SK-N-SH (cell line): ENCODE data around the gene RALGDS.

Source experiments
- CTCF ChIP-seq: fragments of 200-600 bp; sonication (generic); IDR thresholded peaks from 2 replicates; pipeline ENCODE4 v1.6.1; 2017; ENCODE audit warnings: antibody characterized with exemption, mild to moderate bottlenecking, moderate library complexity
- EZH2phosphoT487 ChIP-seq: fragments of 200-600 bp; sonication (generic); IDR thresholded peaks from 2 replicates; pipeline ENCODE4 v1.6.1; 2017; ENCODE audit warnings: low read depth, mixed run types, mild to moderate bottlenecking, antibody characterized with exemption, moderate library complexity, borderline replicate concordance
- FOXM1 ChIP-seq: IDR thresholded peaks from 2 replicates; pipeline ENCODE4 v1.4.0; 2012; ENCODE audit warnings: low read depth, mild to moderate bottlenecking
- GABPA ChIP-seq: IDR thresholded peaks from 2 replicates; pipeline ENCODE4 v1.4.0; 2012; ENCODE audit warnings: low read depth, mild to moderate bottlenecking
- MAX ChIP-seq: IDR thresholded peaks from 2 replicates; pipeline ENCODE4 v1.4.0; 2012; ENCODE audit warnings: low read depth
- MXI1 ChIP-seq: IDR thresholded peaks from 2 replicates; pipeline ENCODE4 v1.6.1; 2012; ENCODE audit warnings: mild to moderate bottlenecking, low read depth, low read length, improper control_type of control experiment
- NRF1 ChIP-seq: IDR thresholded peaks from 2 replicates; pipeline ENCODE4 v1.6.1; 2012; ENCODE audit warnings: low read depth, mild to moderate bottlenecking, low read length
- POLR2AphosphoS5 ChIP-seq: IDR thresholded peaks from 2 replicates; pipeline ENCODE4 v1.6.1; 2012; ENCODE audit warnings: low read depth, low read length
- RAD21 ChIP-seq: IDR thresholded peaks from 2 replicates; pipeline ENCODE4 v1.6.1; 2012; ENCODE audit warnings: mild to moderate bottlenecking, low read length
- REST ChIP-seq: IDR thresholded peaks from 2 replicates; pipeline ENCODE4 v1.6.1; 2012; ENCODE audit warnings: mild to moderate bottlenecking, low read depth, low read length, moderate library complexity
- TAF1 ChIP-seq: IDR thresholded peaks from 2 replicates; pipeline ENCODE4 v1.6.1; 2012; ENCODE audit warnings: low read depth, mild to moderate bottlenecking, low read length, moderate library complexity, borderline replicate concordance
- YY1 ChIP-seq: IDR thresholded peaks from 2 replicates; pipeline ENCODE4 v1.4.0; 2012; ENCODE audit warnings: low read depth, mild to moderate bottlenecking

- TF ChIP-seq CTCF (no peak), FOXM1 (no peak), RAD21 (no peak), GABPA (no peak), REST (no peak), TAF1 (no peak), POLR2AphosphoS5 (no peak), NRF1 (no peak), MXI1 (no peak), MAX (no peak), YY1 (no peak), EZH2phosphoT487 (no peak)
These were observed 6.4 kb upstream of the RALGDS start for GRCh38 chr9:133127340-133127981.
